Caco-2 (cell line): ENCODE results near the gene VPS39. TPM values are rescaled to one million over a fixed set of nuclear protein-coding genes. Genes with fewer than 3 reads are reported as not detected.
A peak's percentile ranks its signal among the peaks of the same experiment; 100 is the strongest.

ENCODE experiments used
- BruUV-seq: library from RNA; stranded (reverse); fragments of 400-500 nt; replicated peaks from 2 replicates; lab custom pipeline; 2021; lab: Mats Ljungman, UMichigan
- CTCF ChIA-PET: fragments of 300-600 bp; sonication (Branson Sonifier 250); formaldehyde crosslinking; loops from one replicate; lab custom pipeline; 2022; ENCODE audit warnings: antibody characterized with exemption; lab: Charles Lee
- POLR2A ChIA-PET: fragments of 300-600 bp; sonication (Branson Sonifier 250); formaldehyde crosslinking; loops from one replicate; lab custom pipeline; 2022; ENCODE audit warnings: antibody characterized with exemption; lab: Charles Lee
- DNase-seq, 2 experiments: peaks; one replicate each; pipeline versions ENCODE4 v3.0.0 to v3.0.0-alpha.2; 2020 to 2022
- H3K27me3 ChIP-seq: replicated peaks from 2 replicates; pipeline ENCODE4 v1.6.0; 2011; ENCODE audit warnings: low read length; ENCODE audit not compliant: control insufficient read depth, insufficient read depth
- H3K36me3 ChIP-seq: 2 replicates; pipeline ENCODE4 v1.5.1; 2011; ENCODE audit warnings: low read length; ENCODE audit not compliant: control insufficient read depth, insufficient read depth
- H3K4me1 ChIP-seq: fragments of 250-450 bp; sonication (Bioruptor Pico); 2 replicates; pipeline ENCODE4 v1.5.1; 2020; ENCODE audit warnings: mild to moderate bottlenecking
- H3K4me3 ChIP-seq: 2 replicates; pipeline ENCODE4 v1.5.1; 2011; ENCODE audit warnings: low read depth, mild to moderate bottlenecking, control low read depth, low read length
- H3K9me3 ChIP-seq: fragments of 250-450 bp; sonication (Bioruptor Pico); 2 replicates; pipeline ENCODE4 v1.5.1; 2020; ENCODE audit warnings: mild to moderate bottlenecking, moderate library complexity
- H3K27ac Mint-ChIP-seq: one replicate; pipeline ENCODE4 v1.8.0; 2022; ENCODE audit warnings: mixed read lengths; ENCODE audit not compliant: unreplicated experiment
- H3K27me3 Mint-ChIP-seq: one replicate; pipeline ENCODE4 v1.8.0; 2022; ENCODE audit warnings: mixed read lengths; ENCODE audit not compliant: insufficient read depth, unreplicated experiment
- H3K36me3 Mint-ChIP-seq: one replicate; pipeline ENCODE4 v1.8.0; 2022; ENCODE audit warnings: mild to moderate bottlenecking, mixed read lengths; ENCODE audit not compliant: insufficient read depth, unreplicated experiment
- H3K4me1 Mint-ChIP-seq: one replicate; pipeline ENCODE4 v1.8.0; 2022; ENCODE audit warnings: low read depth, mixed read lengths; ENCODE audit not compliant: unreplicated experiment
- H3K4me3 Mint-ChIP-seq: one replicate; pipeline ENCODE4 v1.8.0; 2022; ENCODE audit warnings: mild to moderate bottlenecking, moderate library complexity, mixed read lengths; ENCODE audit not compliant: unreplicated experiment
- H3K9me3 Mint-ChIP-seq: one replicate; pipeline ENCODE4 v1.8.0; 2022; ENCODE audit warnings: mixed read lengths; ENCODE audit not compliant: unreplicated experiment
- intact Hi-C: fragments of 100-400 bp; cut with micrococcal nuclease; formaldehyde crosslinking; loops from one replicate; pipeline ENCODE4 v1.10.0; 2022; ENCODE audit not compliant: unreplicated experiment
- total RNA-seq: library from RNA; stranded (reverse); gene quantifications from 2 replicates; pipeline ENCODE4 v1.2.3, GENCODE V29; 2022
- TF ChIP-seq, protein P1 (sequence below), 2 experiments: fragments of 200-600 bp in 1 of 2; IDR thresholded peaks; 1 replicate in 1 of 2; 2 replicates in 1 of 2; pipeline versions ENCODE4 v1.5.1 to v1.8.0; 2011 to 2022; ENCODE audit warnings: antibody characterized with exemption in 1 of 2, control low read depth in 1 of 2, inconsistent platforms in 1 of 2, low read depth in 1 of 2, low read length in 1 of 2, mild to moderate bottlenecking in 1 of 2, moderate library complexity in 1 of 2; ENCODE audit not compliant: insufficient read depth in 1 of 2, severe bottlenecking in 1 of 2, unreplicated experiment in 1 of 2

The VPS39 gene
- total RNA-seq, 1 experiment from 2014 or later, result 48.4 TPM

DNA sequence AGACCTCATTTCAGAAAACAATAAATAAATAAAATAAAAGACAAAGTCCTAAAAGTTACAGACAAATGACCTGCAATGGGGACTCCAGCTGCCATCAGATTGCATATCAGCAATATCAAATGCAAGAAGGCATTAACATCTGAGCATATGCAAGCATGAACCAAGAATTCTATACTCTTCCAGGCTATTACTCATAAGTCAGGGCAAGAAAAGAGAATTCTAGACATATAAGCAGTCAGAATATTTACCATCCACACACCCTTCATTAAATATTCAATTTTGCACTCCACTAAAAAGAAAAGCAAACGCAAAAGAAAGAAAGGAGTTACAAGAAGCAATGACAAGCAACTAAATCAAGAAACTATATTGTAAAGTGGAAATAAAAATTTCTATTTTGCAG, 72.8 kb downstream of the VPS39 start:
- Histone ChIP-seq H3K36me3 (no peaks in the 10 kb centered on the region), H3K9me3 (peaks cover 20% of the 10 kb centered on the region), H3K27me3 (no peaks in the 10 kb centered on the region), H3K4me1 (peaks cover 11% of the 10 kb centered on the region; the same call in 1 of the 2 replicates), H3K4me3 (no peak overlapping the region)
- ChIA-PET CTCF (no interaction called here), POLR2A (no interaction called here)
- no peak overlapping the region for H3K27ac Mint-ChIP-seq
- peaks cover 4% of the 10 kb centered on the region for H3K36me3 Mint-ChIP-seq
- TF ChIP-seq, protein P1, sequence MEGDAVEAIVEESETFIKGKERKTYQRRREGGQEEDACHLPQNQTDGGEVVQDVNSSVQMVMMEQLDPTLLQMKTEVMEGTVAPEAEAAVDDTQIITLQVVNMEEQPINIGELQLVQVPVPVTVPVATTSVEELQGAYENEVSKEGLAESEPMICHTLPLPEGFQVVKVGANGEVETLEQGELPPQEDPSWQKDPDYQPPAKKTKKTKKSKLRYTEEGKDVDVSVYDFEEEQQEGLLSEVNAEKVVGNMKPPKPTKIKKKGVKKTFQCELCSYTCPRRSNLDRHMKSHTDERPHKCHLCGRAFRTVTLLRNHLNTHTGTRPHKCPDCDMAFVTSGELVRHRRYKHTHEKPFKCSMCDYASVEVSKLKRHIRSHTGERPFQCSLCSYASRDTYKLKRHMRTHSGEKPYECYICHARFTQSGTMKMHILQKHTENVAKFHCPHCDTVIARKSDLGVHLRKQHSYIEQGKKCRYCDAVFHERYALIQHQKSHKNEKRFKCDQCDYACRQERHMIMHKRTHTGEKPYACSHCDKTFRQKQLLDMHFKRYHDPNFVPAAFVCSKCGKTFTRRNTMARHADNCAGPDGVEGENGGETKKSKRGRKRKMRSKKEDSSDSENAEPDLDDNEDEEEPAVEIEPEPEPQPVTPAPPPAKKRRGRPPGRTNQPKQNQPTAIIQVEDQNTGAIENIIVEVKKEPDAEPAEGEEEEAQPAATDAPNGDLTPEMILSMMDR (IDR thresholded peaks at IDR 0.05; ENCODE audit: insufficient read depth in 1 of 2, low read depth in 1 of 2, low read length in 1 of 2, severe bottlenecking in 1 of 2, unreplicated experiment in 1 of 2), result no peak
- H3K9me3 Mint-ChIP-seq, result peaks cover 29% of the 10 kb centered on the region
- no TSS peak for BruUV-seq
- H3K27me3 Mint-ChIP-seq, result no peaks in the 10 kb centered on the region
- H3K4me1 Mint-ChIP-seq, result peaks cover 7% of the 10 kb centered on the region
- intact Hi-C loops, result loop anchor here (2.0 kb wide), 1 partner anchor 147 kb away; no protein-coding TSS in a partner anchor
- no peak for DNase-seq
- H3K4me3 Mint-ChIP-seq, result no peak overlapping the region

DNA sequence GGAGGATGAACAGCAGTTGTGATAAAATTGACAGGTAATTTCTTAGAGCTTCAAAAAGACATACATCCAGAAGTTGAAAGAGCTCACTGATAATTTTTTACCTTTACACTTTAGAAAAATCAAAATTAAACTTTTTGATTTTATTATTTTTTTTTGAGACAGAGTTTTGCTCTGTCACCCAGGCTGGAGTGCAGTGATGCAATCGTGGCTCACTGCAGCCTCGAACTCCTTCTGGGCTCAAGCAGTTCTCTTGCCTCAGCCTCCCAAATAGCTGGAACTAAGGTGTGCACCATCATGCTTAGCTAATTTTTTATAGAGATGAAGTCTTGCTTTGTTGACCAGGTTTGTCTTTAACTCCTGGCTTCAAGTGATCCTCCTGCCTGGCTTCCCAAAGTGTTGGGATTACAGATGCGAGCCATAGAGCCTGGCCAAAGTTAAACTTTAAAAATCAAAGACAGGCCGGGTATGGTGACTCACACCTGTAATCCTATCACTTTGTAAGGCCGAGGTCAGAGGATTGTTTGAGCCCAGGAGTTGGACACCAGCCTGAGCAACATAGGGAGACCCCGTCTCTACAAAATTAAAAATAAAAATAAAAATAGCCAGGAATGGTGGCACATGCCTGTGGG, 73.4 kb downstream of the VPS39 start:
- H3K4me3 Mint-ChIP-seq, result no peak overlapping the region
- Histone ChIP-seq H3K9me3 (peaks cover 15% of the 10 kb centered on the region), H3K36me3 (no peaks in the 10 kb centered on the region), H3K4me1 (peaks cover 10% of the 10 kb centered on the region; the same call in 1 of the 2 replicates), H3K27me3 (no peaks in the 10 kb centered on the region), H3K4me3 (no peak overlapping the region)
- no peaks in the 10 kb centered on the region for H3K27me3 Mint-ChIP-seq
- ChIA-PET CTCF (interaction anchor here (0.6 to 1.4 kb wide), 3 partner anchors 50 to 371 kb away, joined by 3 to 6 read pairs (median 4); no protein-coding TSS in a partner anchor), POLR2A (interaction anchor here (0.5 kb wide), 1 partner anchor 127 kb away, joined by 3 read pairs; no protein-coding TSS in a partner anchor)
- DNase-seq, result no peak
- intact Hi-C loops, result loop anchor here (1.0 to 2.0 kb wide), 2 partner anchors 68 to 146 kb away; no protein-coding TSS in a partner anchor
- BruUV-seq, result no TSS peak
- H3K36me3 Mint-ChIP-seq, result peaks cover 4% of the 10 kb centered on the region
- TF ChIP-seq, protein P1 (IDR thresholded peaks at IDR 0.05; ENCODE audit: insufficient read depth in 1 of 2, low read depth in 1 of 2, low read length in 1 of 2, severe bottlenecking in 1 of 2, unreplicated experiment in 1 of 2), result no peak
- no peak overlapping the region for H3K27ac Mint-ChIP-seq
- H3K9me3 Mint-ChIP-seq, result peaks cover 27% of the 10 kb centered on the region
- peaks cover 7% of the 10 kb centered on the region for H3K4me1 Mint-ChIP-seq

DNA sequence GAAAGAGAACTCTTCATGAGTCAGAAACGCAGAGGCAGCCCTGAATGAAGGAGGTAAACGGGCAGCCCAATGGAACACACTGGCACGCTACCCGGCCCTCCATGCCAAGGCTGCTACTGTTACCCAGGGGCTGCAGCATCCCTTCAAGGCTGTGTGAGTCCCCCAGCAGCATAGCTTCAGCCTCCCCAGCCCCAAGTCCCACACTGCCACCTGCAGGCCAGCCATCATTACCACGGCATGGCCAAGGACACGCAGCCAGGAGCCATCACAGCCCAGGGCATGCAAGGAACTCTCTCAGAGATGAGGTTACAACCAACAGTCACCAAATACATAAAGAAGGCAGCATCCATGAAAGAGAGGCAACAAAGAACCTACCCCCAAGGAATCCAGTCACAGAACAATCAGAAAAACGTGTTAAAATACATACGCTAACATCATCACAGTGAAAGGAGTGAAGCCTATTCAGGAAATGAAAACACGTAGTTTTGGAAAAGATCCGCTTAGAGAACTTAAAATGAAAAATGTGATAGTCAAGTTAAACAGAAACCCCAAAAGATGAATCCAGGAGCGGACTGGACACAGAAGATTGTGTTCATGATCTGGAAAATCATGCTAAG, 74.1 kb downstream of the VPS39 start:
- intact Hi-C loops, result loop anchor here (1.0 to 2.0 kb wide), 2 partner anchors 68 to 145 kb away; no protein-coding TSS in a partner anchor

More for the DNA sequence above, 74.1 kb downstream of the VPS39 start:
- POLR2A ChIA-PET, result no interaction called here
- H3K36me3 ChIP-seq, result no peaks in the 10 kb centered on the region
- Mint-ChIP-seq H3K36me3 (peaks cover 4% of the 10 kb centered on the region), H3K27me3 (peaks cover 4% of the 10 kb centered on the region), H3K27ac (peak overlapping the region; percentile 81), H3K4me1 (peaks cover 7% of the 10 kb centered on the region), H3K9me3 (peaks cover 20% of the 10 kb centered on the region), H3K4me3 (no peak overlapping the region)
- H3K9me3 ChIP-seq, result peaks cover 9% of the 10 kb centered on the region; the same call in 1 of the 2 replicates
- CTCF ChIA-PET, result interaction anchor here (0.6 to 1.4 kb wide), 6 partner anchors 42 to 915 kb away, joined by 3 to 7 read pairs (median 4); no protein-coding TSS in a partner anchor
- no peak overlapping the region for H3K4me3 ChIP-seq
- peaks cover 4% of the 10 kb centered on the region; the same call in 1 of the 2 replicates for H3K4me1 ChIP-seq
- no TSS peak for BruUV-seq
- TF ChIP-seq, protein P1 (IDR thresholded peaks at IDR 0.05; ENCODE audit: insufficient read depth in 1 of 2, low read depth in 1 of 2, low read length in 1 of 2, severe bottlenecking in 1 of 2, unreplicated experiment in 1 of 2), result peak; percentile 55 to 59
- no peaks in the 10 kb centered on the region for H3K27me3 ChIP-seq
- DNase-seq, result peak; percentile 61 to 72
